ENCODE measurements around the gene CCDC85B.

The CCDC85B gene

DNA sequence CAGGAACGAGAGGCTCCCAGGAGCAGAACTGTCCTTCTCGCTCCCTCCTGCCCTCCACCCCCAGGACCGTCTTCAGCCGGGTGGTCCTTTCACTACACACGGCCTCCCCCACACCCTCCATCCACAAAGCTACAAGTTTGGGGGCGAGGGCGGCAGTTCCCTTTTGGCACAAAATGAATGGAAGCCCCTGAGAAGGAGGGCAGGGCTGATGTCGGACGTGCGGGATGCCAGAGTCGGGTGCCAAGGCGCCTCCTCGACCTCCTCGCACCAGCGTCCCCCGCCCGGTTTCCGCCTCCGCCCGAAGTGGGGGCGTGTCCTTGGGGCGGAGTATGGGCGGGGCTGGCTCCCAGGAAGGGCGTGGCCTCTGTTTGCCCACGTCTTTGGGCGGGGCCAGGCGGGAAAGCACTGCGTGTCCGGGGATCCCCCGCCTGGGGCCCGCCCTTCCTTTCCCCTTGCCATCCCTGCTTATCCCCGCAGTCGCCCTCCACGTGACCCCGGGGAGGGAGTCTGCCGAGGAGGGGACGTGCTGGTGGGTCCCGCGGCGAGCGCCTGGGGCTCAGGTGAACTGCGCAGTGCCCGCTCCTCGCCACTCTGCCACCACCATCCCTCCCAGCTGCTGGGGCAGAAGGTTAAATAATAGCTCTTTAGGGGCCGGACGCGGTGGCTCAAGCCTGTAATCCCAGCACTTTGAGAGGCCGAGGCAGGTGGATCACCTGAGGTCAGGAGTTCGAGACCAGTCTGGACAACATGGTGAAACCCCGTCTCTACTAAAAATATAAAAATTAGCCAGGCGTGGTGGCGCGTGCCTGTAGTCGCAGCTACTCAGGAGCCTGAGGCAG is 16.9 kb upstream of the CCDC85B start:
- TF ChIP-seq, protein P1, sequence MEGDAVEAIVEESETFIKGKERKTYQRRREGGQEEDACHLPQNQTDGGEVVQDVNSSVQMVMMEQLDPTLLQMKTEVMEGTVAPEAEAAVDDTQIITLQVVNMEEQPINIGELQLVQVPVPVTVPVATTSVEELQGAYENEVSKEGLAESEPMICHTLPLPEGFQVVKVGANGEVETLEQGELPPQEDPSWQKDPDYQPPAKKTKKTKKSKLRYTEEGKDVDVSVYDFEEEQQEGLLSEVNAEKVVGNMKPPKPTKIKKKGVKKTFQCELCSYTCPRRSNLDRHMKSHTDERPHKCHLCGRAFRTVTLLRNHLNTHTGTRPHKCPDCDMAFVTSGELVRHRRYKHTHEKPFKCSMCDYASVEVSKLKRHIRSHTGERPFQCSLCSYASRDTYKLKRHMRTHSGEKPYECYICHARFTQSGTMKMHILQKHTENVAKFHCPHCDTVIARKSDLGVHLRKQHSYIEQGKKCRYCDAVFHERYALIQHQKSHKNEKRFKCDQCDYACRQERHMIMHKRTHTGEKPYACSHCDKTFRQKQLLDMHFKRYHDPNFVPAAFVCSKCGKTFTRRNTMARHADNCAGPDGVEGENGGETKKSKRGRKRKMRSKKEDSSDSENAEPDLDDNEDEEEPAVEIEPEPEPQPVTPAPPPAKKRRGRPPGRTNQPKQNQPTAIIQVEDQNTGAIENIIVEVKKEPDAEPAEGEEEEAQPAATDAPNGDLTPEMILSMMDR (IDR thresholded peaks at IDR 0.05; ENCODE audit: low read length): no peak
- no peaks in the 10 kb centered on the region for H3K9me3 ChIP-seq (ENCODE audit: low read length)
- no peaks in the 10 kb centered on the region for H3K79me2 ChIP-seq (ENCODE audit: insufficient read depth, low read length)
- no peaks in the 10 kb centered on the region for H3F3A ChIP-seq (ENCODE audit: insufficient read depth, low read length)
- peak overlapping the region; percentile 59 for H3K4me3 ChIP-seq (ENCODE audit: low read depth, low read length, poor library complexity, severe bottlenecking)
- H3K27ac ChIP-seq (ENCODE audit: low read depth, low read length, poor library complexity, severe bottlenecking): no peak overlapping the region
- peaks cover 3% of the 10 kb centered on the region; the same call in 1 of the 2 replicates for H3K27me3 ChIP-seq (ENCODE audit: insufficient read depth, low read length)
- no peaks in the 10 kb centered on the region for H4K20me1 ChIP-seq (ENCODE audit: insufficient read depth, low read length)
- peak overlapping the region; percentile 43; the same call in 1 of the 2 replicates for H3K9ac ChIP-seq (ENCODE audit: low read length)
- H3K36me3 ChIP-seq (ENCODE audit: insufficient read depth, low read length): no peaks in the 10 kb centered on the region
- peak overlapping the region; percentile 71 for H3K4me2 ChIP-seq (ENCODE audit: low read length)
- no peak overlapping the region for H2AFZ ChIP-seq (ENCODE audit: low read length)
- no peaks in the 10 kb centered on the region for H3K9me2 ChIP-seq (ENCODE audit: low read depth, low read length)
- peaks cover 10% of the 10 kb centered on the region for H3K4me1 ChIP-seq (ENCODE audit: insufficient read depth, low read length, severe bottlenecking)

DNA sequence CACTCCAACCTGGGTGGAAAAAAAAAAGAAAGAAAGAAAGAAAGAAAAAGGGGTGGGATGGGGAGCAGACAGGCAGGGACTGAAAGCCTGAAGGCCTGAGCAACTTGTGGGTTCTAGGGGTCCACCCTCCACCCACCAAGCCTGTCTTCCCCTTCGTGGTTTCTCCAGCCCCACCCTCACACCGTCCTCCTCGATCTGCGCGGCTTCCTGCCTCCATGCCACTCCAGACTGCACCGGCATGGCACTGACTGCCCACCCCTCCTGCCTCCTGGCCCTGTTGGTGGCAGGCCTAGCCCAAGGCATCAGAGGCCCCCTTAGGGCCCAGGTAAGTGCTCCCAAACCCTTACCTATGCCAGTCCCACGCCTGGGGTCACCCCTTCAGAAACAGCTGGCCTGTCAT is 10.9 kb upstream of the CCDC85B start, which contains the start of gene CTSW:
Gene CTSW (plus strand): TSS at position 221 of the 400 bp plus-strand sequence. CDS start 18 bp downstream, at position 239.
- Histone ChIP-seq H3K27me3 (ENCODE audit: insufficient read depth, low read length) (no peaks in the 10 kb centered on the region), H3K9me3 (ENCODE audit: low read length) (no peaks in the 10 kb centered on the region), H3K27ac (ENCODE audit: low read depth, low read length, poor library complexity, severe bottlenecking) (no peak within 1 kb of the TSS), H3K4me1 (ENCODE audit: insufficient read depth, low read length, severe bottlenecking) (no peaks in the 10 kb centered on the region), H3K4me3 (ENCODE audit: low read depth, low read length, poor library complexity, severe bottlenecking) (no peak within 1 kb of the TSS), H3K36me3 (ENCODE audit: insufficient read depth, low read length) (peaks cover 25% of the 10 kb centered on the region), H3F3A (ENCODE audit: insufficient read depth, low read length) (no peaks in the 10 kb centered on the region), H4K20me1 (ENCODE audit: insufficient read depth, low read length) (no peaks in the 10 kb centered on the region), H3K9me2 (ENCODE audit: low read depth, low read length) (no peaks in the 10 kb centered on the region), H2AFZ (ENCODE audit: low read length) (no peak within 1 kb of the TSS), H3K4me2 (ENCODE audit: low read length) (no peak within 1 kb of the TSS), H3K9ac (ENCODE audit: low read length) (no peak within 1 kb of the TSS), H3K79me2 (ENCODE audit: insufficient read depth, low read length) (no peaks in the 10 kb centered on the region)
- TF ChIP-seq EZH2 (IDR thresholded peaks at IDR 0.05; ENCODE audit: borderline replicate concordance, low read length): no peak
- TF ChIP-seq, protein P1 (IDR thresholded peaks at IDR 0.05; ENCODE audit: low read length): no peak

DNA sequence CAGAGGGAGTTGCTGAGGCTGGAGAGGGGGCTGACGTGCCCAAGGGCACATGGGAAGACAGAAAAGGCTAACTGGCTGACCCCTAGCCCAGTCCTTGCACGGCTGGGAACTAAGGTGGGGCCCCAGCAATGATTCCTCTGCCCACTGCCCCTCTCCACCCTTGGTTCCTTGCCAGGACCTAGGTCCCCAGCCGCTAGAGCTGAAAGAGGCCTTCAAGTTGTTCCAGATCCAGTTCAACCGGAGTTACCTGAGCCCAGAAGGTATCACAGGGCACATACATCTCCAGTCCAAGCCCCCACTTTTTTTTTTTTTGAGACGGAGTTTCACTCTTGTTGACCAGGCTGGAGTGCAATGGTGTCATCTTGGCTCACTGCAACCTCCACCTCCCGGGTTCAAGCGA is 10.4 kb upstream of the CCDC85B start:
- Histone ChIP-seq H3K27me3 (ENCODE audit: insufficient read depth, low read length) (no peaks in the 10 kb centered on the region), H4K20me1 (ENCODE audit: insufficient read depth, low read length) (no peaks in the 10 kb centered on the region), H3K4me2 (ENCODE audit: low read length) (no peak overlapping the region), H3K9me2 (ENCODE audit: low read depth, low read length) (no peaks in the 10 kb centered on the region), H3K9me3 (ENCODE audit: low read length) (no peaks in the 10 kb centered on the region), H3F3A (ENCODE audit: insufficient read depth, low read length) (no peaks in the 10 kb centered on the region), H3K27ac (ENCODE audit: low read depth, low read length, poor library complexity, severe bottlenecking) (no peak overlapping the region), H2AFZ (ENCODE audit: low read length) (no peak overlapping the region), H3K36me3 (ENCODE audit: insufficient read depth, low read length) (peaks cover 27% of the 10 kb centered on the region), H3K9ac (ENCODE audit: low read length) (no peak overlapping the region), H3K4me3 (ENCODE audit: low read depth, low read length, poor library complexity, severe bottlenecking) (no peak overlapping the region), H3K79me2 (ENCODE audit: insufficient read depth, low read length) (no peaks in the 10 kb centered on the region), H3K4me1 (ENCODE audit: insufficient read depth, low read length, severe bottlenecking) (peaks cover 3% of the 10 kb centered on the region)
- no peak for TF ChIP-seq EZH2 (IDR thresholded peaks at IDR 0.05; ENCODE audit: borderline replicate concordance, low read length)
- TF ChIP-seq, protein P1 (IDR thresholded peaks at IDR 0.05; ENCODE audit: low read length): no peak
